Panc1 (cell line): ENCODE data around the gene IGFL1. TPM values are rescaled to one million over a fixed set of nuclear protein-coding genes. Genes with fewer than 3 reads are reported as not detected.
A peak's percentile ranks its signal among the peaks of the same experiment; 100 is the strongest.

Experiments used
- ATAC-seq: fragments of 200-7000 bp; cut with Tn5 transposase; 2 replicates; pipeline ENCODE4 v1.9.1; 2020; ENCODE audit warnings: mild to moderate bottlenecking, moderate library complexity
- BruUV-seq: library from RNA; stranded (reverse); fragments of 400-500 nt; replicated peaks from 2 replicates; lab custom pipeline; 2021; lab: Mats Ljungman, UMichigan
- CTCF ChIA-PET: fragments of 300-600 bp; sonication (Branson Sonifier 250); formaldehyde crosslinking; loops from one replicate; lab custom pipeline; 2022; ENCODE audit warnings: antibody characterized with exemption; lab: Charles Lee
- POLR2A ChIA-PET: fragments of 300-600 bp; sonication (Branson Sonifier 250); formaldehyde crosslinking; loops from one replicate; lab custom pipeline; 2022; ENCODE audit warnings: antibody characterized with exemption; lab: Charles Lee
- DNase-seq: peaks from one replicate; pipeline ENCODE4 v3.0.0-alpha.2; 2010; ENCODE audit warnings: low read depth, low spot score
- H3K27ac ChIP-seq: 2 replicates; pipeline ENCODE4 v1.5.1; 2011; ENCODE audit warnings: mild to moderate bottlenecking, low read length, inconsistent platforms
- H3K27me3 ChIP-seq: fragments of 200-500 bp; sonication (Bioruptor generic); 2 replicates; pipeline ENCODE4 v1.6.0; 2014; ENCODE audit warnings: low read length, inconsistent platforms; ENCODE audit not compliant: control insufficient read depth, insufficient read depth
- H3K36me3 ChIP-seq: fragments of 200-500 bp; sonication (Bioruptor generic); 2 replicates; pipeline ENCODE4 v1.5.1; 2014; ENCODE audit warnings: inconsistent platforms, mild to moderate bottlenecking, low read length, moderate library complexity; ENCODE audit not compliant: control insufficient read depth, insufficient read depth
- H3K4me1 ChIP-seq: 2 replicates; pipeline ENCODE4 v1.5.1; 2011; ENCODE audit warnings: inconsistent platforms, mild to moderate bottlenecking, low read length, moderate library complexity; ENCODE audit not compliant: control insufficient read depth, insufficient read depth
- H3K4me3 ChIP-seq, 2 experiments: 2 replicates each; pipeline ENCODE4 v1.5.1; 2011 to 2012; ENCODE audit warnings: low read depth in 2 of 2, low read length in 2 of 2, mild to moderate bottlenecking in 2 of 2, inconsistent platforms in 1 of 2, moderate library complexity in 1 of 2
- H3K9me3 ChIP-seq: fragments of 200-500 bp; sonication (Bioruptor generic); 2 replicates; pipeline ENCODE4 v1.5.1; 2014; ENCODE audit warnings: low read depth, mild to moderate bottlenecking, inconsistent platforms, low read length, moderate library complexity; ENCODE audit not compliant: control insufficient read depth, insufficient read depth
- POLR2AphosphoS5 ChIP-seq: IDR thresholded peaks from 2 replicates; pipeline ENCODE4 v1.6.1; 2012; ENCODE audit warnings: mild to moderate bottlenecking, low read depth, low read length, moderate library complexity
- REST ChIP-seq, 2 experiments: IDR thresholded peaks; 2 replicates each; pipeline ENCODE4 v1.6.1; 2011 to 2012; ENCODE audit warnings: low read depth in 2 of 2, control low read depth in 1 of 2, low read length in 1 of 2, mild to moderate bottlenecking in 1 of 2, moderate library complexity in 1 of 2; ENCODE audit not compliant: insufficient read depth in 1 of 2
- SIN3A ChIP-seq: IDR thresholded peaks from 2 replicates; pipeline ENCODE4 v1.6.1; 2012; ENCODE audit warnings: low read depth, mild to moderate bottlenecking, low read length, moderate library complexity, borderline replicate concordance; ENCODE audit not compliant: insufficient read depth
- TCF7L2 ChIP-seq: IDR thresholded peaks from 2 replicates; pipeline ENCODE4 v1.6.1; 2011; ENCODE audit warnings: mild to moderate bottlenecking, low read depth, low read length, inconsistent platforms
- in situ Hi-C: cut with HindIII; loops from 2 replicates; pipeline ENCODE4 v1.10.0; 2016; ENCODE audit warnings: low sequenced_read_pairs, low pct_unique_long_range_greater_than_20kb
- intact Hi-C: fragments of 100-400 bp; cut with micrococcal nuclease; formaldehyde crosslinking; loops from one replicate; pipeline ENCODE4 v1.10.0; 2022; ENCODE audit not compliant: unreplicated experiment
- total RNA-seq: library from RNA; stranded (reverse); gene quantifications from one replicate; pipeline ENCODE4 v1.2.1, GENCODE V29; 2021; ENCODE audit not compliant: unreplicated experiment
- TF ChIP-seq, protein P1 (sequence below): fragments of 450-650 bp; IDR thresholded peaks from 2 replicates; pipeline ENCODE4 v1.5.1; 2017; ENCODE audit warnings: mild to moderate bottlenecking

IGFL1 gene
- total RNA-seq, 1 experiment from 2014 or later = not detected

- ATAC-seq = no peak
- ChIA-PET CTCF (no interaction called here), POLR2A (no interaction called here)
- intact Hi-C loops = no loop called here
- H3K4me3 ChIP-seq = no peak overlapping the region
- H3K4me1 ChIP-seq = no peaks in the 10 kb centered on the region
- no peak for TF ChIP-seq SIN3A
- H3K27ac ChIP-seq = no peak overlapping the region
- no TSS peak for BruUV-seq
- no peaks in the 10 kb centered on the region for H3K36me3 ChIP-seq
- no peak for DNase-seq
- H3K9me3 ChIP-seq = no peaks in the 10 kb centered on the region
- in situ Hi-C loops = no loop called here
- no peaks in the 10 kb centered on the region for H3K27me3 ChIP-seq
Measured at GRCh38 chr19:46209472-46209871, 20.1 kb upstream of the IGFL1 start.

DNA sequence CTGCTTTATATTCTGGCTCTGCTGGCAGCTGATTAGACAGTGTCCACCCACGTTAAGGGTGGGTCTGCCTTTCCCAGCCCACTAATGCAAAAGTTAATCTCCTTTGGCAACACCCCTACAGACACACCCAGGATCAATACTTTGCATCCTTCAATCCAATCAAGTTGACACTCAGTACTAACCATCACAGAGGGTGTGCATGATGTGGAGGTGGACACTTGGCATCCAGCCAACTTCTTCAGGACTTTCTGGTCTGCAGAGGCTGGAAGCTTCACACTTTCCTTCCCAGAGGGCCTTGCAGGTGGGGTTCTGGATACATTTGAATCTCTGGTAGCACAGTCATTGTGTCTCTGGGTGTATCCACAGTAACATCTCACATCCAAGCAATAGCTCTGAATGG, 18.9 kb upstream of the IGFL1 start:
- TF ChIP-seq SIN3A = no peak
- TF ChIP-seq, protein P1, sequence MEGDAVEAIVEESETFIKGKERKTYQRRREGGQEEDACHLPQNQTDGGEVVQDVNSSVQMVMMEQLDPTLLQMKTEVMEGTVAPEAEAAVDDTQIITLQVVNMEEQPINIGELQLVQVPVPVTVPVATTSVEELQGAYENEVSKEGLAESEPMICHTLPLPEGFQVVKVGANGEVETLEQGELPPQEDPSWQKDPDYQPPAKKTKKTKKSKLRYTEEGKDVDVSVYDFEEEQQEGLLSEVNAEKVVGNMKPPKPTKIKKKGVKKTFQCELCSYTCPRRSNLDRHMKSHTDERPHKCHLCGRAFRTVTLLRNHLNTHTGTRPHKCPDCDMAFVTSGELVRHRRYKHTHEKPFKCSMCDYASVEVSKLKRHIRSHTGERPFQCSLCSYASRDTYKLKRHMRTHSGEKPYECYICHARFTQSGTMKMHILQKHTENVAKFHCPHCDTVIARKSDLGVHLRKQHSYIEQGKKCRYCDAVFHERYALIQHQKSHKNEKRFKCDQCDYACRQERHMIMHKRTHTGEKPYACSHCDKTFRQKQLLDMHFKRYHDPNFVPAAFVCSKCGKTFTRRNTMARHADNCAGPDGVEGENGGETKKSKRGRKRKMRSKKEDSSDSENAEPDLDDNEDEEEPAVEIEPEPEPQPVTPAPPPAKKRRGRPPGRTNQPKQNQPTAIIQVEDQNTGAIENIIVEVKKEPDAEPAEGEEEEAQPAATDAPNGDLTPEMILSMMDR = no peak
- TF ChIP-seq TCF7L2 = no peak
- no peak for TF ChIP-seq POLR2AphosphoS5
- TF ChIP-seq REST (IDR thresholded peaks at IDR 0.05; ENCODE audit: insufficient read depth in 1 of 2, low read depth in 2 of 2, low read length in 1 of 2) = no peak
- H3K4me1 ChIP-seq = no peaks in the 10 kb centered on the region
- BruUV-seq = no TSS peak
- no peaks in the 10 kb centered on the region for H3K27me3 ChIP-seq
- no peak overlapping the region for H3K4me3 ChIP-seq
- intact Hi-C loops = no loop called here
- DNase-seq (no peak), ATAC-seq (no peak)
- ChIA-PET POLR2A (no interaction called here), CTCF (interaction anchor here (0.5 kb wide), 1 partner anchor 88 kb away, joined by 8 read pairs; no protein-coding TSS in a partner anchor)
- H3K9me3 ChIP-seq = no peaks in the 10 kb centered on the region
- H3K36me3 ChIP-seq = no peaks in the 10 kb centered on the region
- no peak overlapping the region for H3K27ac ChIP-seq
- in situ Hi-C loops = no loop called here

GRCh38 chr19:46211201-46211881, 18.2 kb upstream of the IGFL1 start:
- Histone ChIP-seq H3K27me3 (no peaks in the 10 kb centered on the region), H3K4me1 (no peaks in the 10 kb centered on the region), H3K27ac (no peak overlapping the region), H3K4me3 (no peak overlapping the region), H3K36me3 (no peaks in the 10 kb centered on the region), H3K9me3 (no peaks in the 10 kb centered on the region)
- ChIA-PET POLR2A (no interaction called here), CTCF (no interaction called here)
- DNase-seq (no peak), ATAC-seq (peak; percentile 68; the same call in 1 of the 2 replicates)
- BruUV-seq = no TSS peak
- in situ Hi-C loops (no loop called here), intact Hi-C loops (no loop called here)
- TF ChIP-seq TCF7L2 (no peak), REST (IDR thresholded peaks at IDR 0.05; ENCODE audit: insufficient read depth in 1 of 2, low read depth in 2 of 2, low read length in 1 of 2) (no peak), SIN3A (no peak), POLR2AphosphoS5 (no peak)
- TF ChIP-seq, protein P1 = no peak
